Measurements from ENCODE around the gene GMFB.

The GMFB gene

GRCh38 chr14:54483846-54484245 lies 4.9 kb downstream of the GMFB start:
- Histone ChIP-seq H3K4me3 (ENCODE audit: severe bottlenecking) (no peak overlapping the region), H3K27ac (ENCODE audit: poor library complexity, severe bottlenecking) (no peak overlapping the region), H3K27me3 (ENCODE audit: insufficient read depth, poor library complexity, severe bottlenecking) (no peaks in the 10 kb centered on the region), H3K9me3 (ENCODE audit: severe bottlenecking) (no peaks in the 10 kb centered on the region), H3K4me1 (ENCODE audit: insufficient read depth, poor library complexity, severe bottlenecking) (peaks cover 47% of the 10 kb centered on the region), H3K36me3 (ENCODE audit: low read depth) (peaks cover 54% of the 10 kb centered on the region)
- TF ChIP-seq CTCF (IDR thresholded peaks at IDR 0.05; ENCODE audit: poor library complexity, severe bottlenecking): no peak
- DNase-seq (ENCODE audit: low spot score): no peak
- ATAC-seq (ENCODE audit: low read depth): no peak

GRCh38 chr14:54483073-54483745 lies 5.6 kb downstream of the GMFB start:
- Histone ChIP-seq H3K4me3 (ENCODE audit: severe bottlenecking) (no peak overlapping the region), H3K27me3 (ENCODE audit: insufficient read depth, poor library complexity, severe bottlenecking) (no peaks in the 10 kb centered on the region), H3K36me3 (ENCODE audit: low read depth) (peaks cover 60% of the 10 kb centered on the region), H3K4me1 (ENCODE audit: insufficient read depth, poor library complexity, severe bottlenecking) (peaks cover 47% of the 10 kb centered on the region), H3K27ac (ENCODE audit: poor library complexity, severe bottlenecking) (peak overlapping the region; percentile 65), H3K9me3 (ENCODE audit: severe bottlenecking) (no peaks in the 10 kb centered on the region)
- no peak for ATAC-seq (ENCODE audit: low read depth)
- DNase-seq (ENCODE audit: low spot score): no peak
- TF ChIP-seq CTCF (IDR thresholded peaks at IDR 0.05; ENCODE audit: poor library complexity, severe bottlenecking): no peak

GRCh38 chr14:54481695-54482094 lies 7.1 kb downstream of the GMFB start:
- H3K4me3 ChIP-seq (ENCODE audit: severe bottlenecking): no peak overlapping the region

GRCh38 chr14:54480830-54481562 lies 7.8 kb downstream of the GMFB start:
- DNase-seq (ENCODE audit: low spot score): no peak
- Histone ChIP-seq H3K36me3 (ENCODE audit: low read depth) (peaks cover 78% of the 10 kb centered on the region), H3K27me3 (ENCODE audit: insufficient read depth, poor library complexity, severe bottlenecking) (no peaks in the 10 kb centered on the region), H3K27ac (ENCODE audit: poor library complexity, severe bottlenecking) (peak overlapping the region; percentile 65), H3K4me3 (ENCODE audit: severe bottlenecking) (no peak overlapping the region), H3K4me1 (ENCODE audit: insufficient read depth, poor library complexity, severe bottlenecking) (peaks cover 41% of the 10 kb centered on the region), H3K9me3 (ENCODE audit: severe bottlenecking) (no peaks in the 10 kb centered on the region)
- peak; percentile 71 for ATAC-seq (ENCODE audit: low read depth)
- peak; percentile 8 for TF ChIP-seq CTCF (IDR thresholded peaks at IDR 0.05; ENCODE audit: poor library complexity, severe bottlenecking)

More at GRCh38 chr14:54481695-54482094, 7.1 kb downstream of the GMFB start:
- ATAC-seq (ENCODE audit: low read depth) (peak; percentile 66; the same call in 2 of the 3 replicates), DNase-seq (ENCODE audit: low spot score) (no peak)
- Histone ChIP-seq H3K9me3 (ENCODE audit: severe bottlenecking) (no peaks in the 10 kb centered on the region), H3K4me1 (ENCODE audit: insufficient read depth, poor library complexity, severe bottlenecking) (peaks cover 41% of the 10 kb centered on the region), H3K27ac (ENCODE audit: poor library complexity, severe bottlenecking) (peak overlapping the region; percentile 65), H3K27me3 (ENCODE audit: insufficient read depth, poor library complexity, severe bottlenecking) (no peaks in the 10 kb centered on the region), H3K36me3 (ENCODE audit: low read depth) (peaks cover 72% of the 10 kb centered on the region)
- no peak for TF ChIP-seq CTCF (IDR thresholded peaks at IDR 0.05; ENCODE audit: poor library complexity, severe bottlenecking)
